Keratinocyte (primary cell): Measurements from ENCODE around the gene DTNBP1.

Experiments used
- EZH2 ChIP-seq: IDR thresholded peaks from one replicate; pipeline ENCODE4 v1.6.1; 2012; ENCODE audit warnings: inconsistent platforms, mild to moderate bottlenecking, low read length, moderate library complexity
- TF ChIP-seq, protein P1 (sequence below), 3 experiments: IDR thresholded peaks in 1 of 3; conservative IDR thresholded peaks in 1 of 3; optimal IDR thresholded peaks in 1 of 3; 2 replicates in 2 of 3; 3 replicates in 1 of 3; pipeline versions ENCODE3 to v1.5.1; 2011; ENCODE audit warnings: low read length in 3 of 3, mild to moderate bottlenecking in 3 of 3, moderate library complexity in 2 of 3, control low read depth in 1 of 3, inconsistent platforms in 1 of 3; ENCODE audit not compliant: insufficient read depth in 2 of 3; ENCODE audit errors: extremely low read depth in 1 of 3

DNA sequence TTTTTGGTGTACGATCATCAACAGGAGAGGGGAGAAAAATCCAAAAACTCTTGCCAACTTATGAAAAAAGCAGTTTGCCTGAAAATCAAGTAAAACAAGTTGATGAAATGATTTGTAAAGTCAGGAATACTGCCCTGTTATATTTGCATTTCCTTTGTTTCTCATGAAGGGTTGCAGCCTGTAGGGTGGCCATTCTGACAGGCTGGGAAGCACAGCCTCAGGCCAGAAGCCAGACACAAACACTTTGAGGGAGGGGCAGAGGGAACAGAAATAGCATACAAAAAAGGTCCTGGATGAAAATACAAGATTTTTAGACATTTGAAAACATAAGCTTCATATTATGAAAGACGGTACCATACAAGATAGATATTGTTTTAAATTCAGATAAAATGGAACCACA lies 109.8 kb downstream of the DTNBP1 start:
- TF ChIP-seq, protein P1, sequence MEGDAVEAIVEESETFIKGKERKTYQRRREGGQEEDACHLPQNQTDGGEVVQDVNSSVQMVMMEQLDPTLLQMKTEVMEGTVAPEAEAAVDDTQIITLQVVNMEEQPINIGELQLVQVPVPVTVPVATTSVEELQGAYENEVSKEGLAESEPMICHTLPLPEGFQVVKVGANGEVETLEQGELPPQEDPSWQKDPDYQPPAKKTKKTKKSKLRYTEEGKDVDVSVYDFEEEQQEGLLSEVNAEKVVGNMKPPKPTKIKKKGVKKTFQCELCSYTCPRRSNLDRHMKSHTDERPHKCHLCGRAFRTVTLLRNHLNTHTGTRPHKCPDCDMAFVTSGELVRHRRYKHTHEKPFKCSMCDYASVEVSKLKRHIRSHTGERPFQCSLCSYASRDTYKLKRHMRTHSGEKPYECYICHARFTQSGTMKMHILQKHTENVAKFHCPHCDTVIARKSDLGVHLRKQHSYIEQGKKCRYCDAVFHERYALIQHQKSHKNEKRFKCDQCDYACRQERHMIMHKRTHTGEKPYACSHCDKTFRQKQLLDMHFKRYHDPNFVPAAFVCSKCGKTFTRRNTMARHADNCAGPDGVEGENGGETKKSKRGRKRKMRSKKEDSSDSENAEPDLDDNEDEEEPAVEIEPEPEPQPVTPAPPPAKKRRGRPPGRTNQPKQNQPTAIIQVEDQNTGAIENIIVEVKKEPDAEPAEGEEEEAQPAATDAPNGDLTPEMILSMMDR (optimal IDR thresholded peaks at IDR 0.05 in 1 of 3, IDR thresholded peaks at IDR 0.05 in 1 of 3, conservative IDR thresholded peaks at IDR 0.05 in 1 of 3; ENCODE audit: extremely low read depth in 1 of 3, insufficient read depth in 2 of 3, low read length in 3 of 3): no peak
- TF ChIP-seq EZH2: no peak
